Measurements from ENCODE around the gene ELAPOR2. TPM values are rescaled to one million over a fixed set of nuclear protein-coding genes. Genes with fewer than 3 reads are reported as not detected.
"Not testable (repeated sequence)": the region's sequence is repeated elsewhere in the genome, so short reads cannot be mapped to it uniquely, and the experiment has no call there.

The ELAPOR2 gene
- polyA plus RNA-seq, 3 donors: 8.3 to 9.9 (median 9.8) TPM

DNA sequence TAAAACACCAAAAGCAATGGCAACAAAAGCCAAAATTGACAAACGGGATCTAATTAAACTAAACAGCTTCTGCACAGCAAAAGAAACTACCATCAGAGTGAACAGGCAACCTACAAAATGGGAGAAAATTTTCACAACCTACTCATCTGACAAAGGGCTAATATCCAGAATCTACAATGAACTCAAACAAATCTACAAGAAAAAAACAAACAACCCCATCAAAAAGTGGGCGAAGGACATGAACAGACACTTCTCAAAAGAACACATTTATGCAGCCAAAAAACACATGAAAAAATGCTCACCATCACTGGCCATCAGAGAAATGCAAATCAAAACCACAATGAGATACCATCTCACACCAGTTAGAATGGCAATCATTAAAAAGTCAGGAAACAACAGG, 14.7 kb downstream of the ELAPOR2 start:
- not testable (repeated sequence) for DNase-seq

- not testable (repeated sequence) for DNase-seq
Observed at GRCh38 chr7:87041586-87041985, 17.9 kb downstream of the ELAPOR2 start.

DNA sequence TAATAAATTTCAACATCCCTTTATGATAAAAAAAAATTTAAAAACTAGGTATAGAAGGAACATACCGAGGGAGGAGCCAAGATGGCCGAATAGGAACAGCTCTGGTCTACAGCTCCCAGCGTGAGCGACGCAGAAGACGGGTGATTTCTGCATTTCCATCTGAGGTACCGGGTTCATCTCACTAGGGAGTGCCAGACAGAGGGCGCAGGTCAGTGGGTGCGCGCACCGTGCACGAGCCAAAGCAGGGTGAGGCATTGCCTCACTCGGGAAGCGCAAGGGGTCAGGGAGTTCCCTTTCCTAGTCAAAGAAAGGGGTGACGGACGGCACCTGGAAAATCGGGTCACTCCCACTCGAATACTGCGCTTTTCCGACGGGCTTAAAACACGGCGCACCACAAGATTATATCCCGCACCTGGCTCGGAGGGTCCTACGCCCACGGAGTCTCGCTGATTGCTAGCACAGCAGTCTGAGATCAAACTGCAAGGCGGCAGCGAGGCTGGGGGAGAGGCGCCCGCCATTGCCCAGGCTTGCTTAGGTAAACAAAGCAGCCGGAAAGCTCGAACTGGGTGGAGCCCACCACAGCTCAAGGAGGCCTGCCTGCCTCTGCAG, 19.7 kb downstream of the ELAPOR2 start:
- DNase-seq: not testable (repeated sequence)

GRCh38 chr7:87038993-87039690, 20.3 kb downstream of the ELAPOR2 start:
- DNase-seq: no peak

DNA sequence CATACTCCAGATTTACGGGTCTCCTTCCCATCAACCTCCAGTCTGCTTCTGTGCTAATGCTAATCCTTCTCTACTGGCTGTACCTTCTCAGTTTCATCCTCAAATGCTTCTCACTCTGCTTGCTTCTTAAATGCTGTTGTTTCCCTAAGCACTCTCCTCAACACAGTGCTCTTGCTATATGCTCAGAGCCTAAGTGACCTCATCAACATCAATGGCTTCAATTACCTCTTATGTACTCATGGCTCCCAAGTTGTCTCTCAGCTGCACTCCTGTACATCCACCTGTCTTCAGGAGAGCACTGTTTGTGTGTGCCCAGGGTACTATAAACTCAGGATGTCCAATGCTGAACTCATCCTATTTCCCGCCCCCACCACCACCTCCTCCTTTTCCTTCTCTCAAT, 22.5 kb downstream of the ELAPOR2 start:
- no peak for DNase-seq

GRCh38 chr7:87032604-87033339, 26.7 kb downstream of the ELAPOR2 start:
- no peak for DNase-seq

- no peak for DNase-seq
Observed at GRCh38 chr7:87029078-87029477, 30.4 kb downstream of the ELAPOR2 start.

- no peak for DNase-seq
Observed at GRCh38 chr7:87028636-87029035, 30.8 kb downstream of the ELAPOR2 start.

- no peak for DNase-seq
Observed at GRCh38 chr7:87027900-87028299, 31.6 kb downstream of the ELAPOR2 start.

DNA sequence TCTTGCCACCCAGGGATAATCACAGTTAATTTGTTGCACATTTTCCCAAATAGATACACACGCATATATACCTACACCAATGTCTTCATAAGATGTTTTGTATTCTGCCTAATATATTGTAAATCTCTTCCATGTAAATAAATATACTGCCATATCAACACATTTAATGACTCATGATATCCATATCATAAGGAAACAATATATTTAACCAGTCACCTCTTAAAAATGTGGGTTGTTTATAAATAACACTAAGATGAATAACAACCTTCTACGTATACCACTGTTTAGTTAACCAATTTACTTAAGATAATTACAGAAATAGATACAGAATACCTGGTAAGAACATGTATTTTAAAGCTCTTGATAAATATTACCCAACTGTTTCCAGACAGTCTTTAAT, 38.2 kb downstream of the ELAPOR2 start:
- DNase-seq: no peak

- DNase-seq: no peak
Observed at GRCh38 chr7:87016606-87017005, 42.8 kb downstream of the ELAPOR2 start.

- no peak for DNase-seq
Observed at GRCh38 chr7:87013840-87014190, 45.6 kb downstream of the ELAPOR2 start.

- DNase-seq: no peak
Observed at GRCh38 chr7:87013136-87013839, 46.2 kb downstream of the ELAPOR2 start.

Other genes with a start within 250 kb of the ELAPOR2 start
- 100 to 1,000 TPM; 143 to 231 (median 230) TPM for gene DMTF1, start 92.8 kb upstream of the ELAPOR2 start, polyA plus RNA-seq (ENCODE audit: insufficient read length in 3 of 3)
- 10 to 100 TPM; 37.2 to 38.3 (median 37.2) TPM for gene TMEM243, start 160.1 kb upstream of the ELAPOR2 start, polyA plus RNA-seq (ENCODE audit: insufficient read length in 3 of 3)

Data from renal pelvis (tissue), 4 donors.